AG08396 (cell line): ENCODE measurements around the gene GBE1.
A peak's percentile ranks its signal among the peaks of the same experiment; 100 is the strongest.
"Not testable (repeated sequence)": the region's sequence is repeated elsewhere in the genome, so short reads cannot be mapped to it uniquely, and the experiment has no call there.

Source experiments
- DNase-seq: peaks from one replicate; pipeline ENCODE4 v3.0.0; 2012; ENCODE audit warnings: low spot score, mixed read lengths

GBE1 gene

GRCh38 chr3:81753416-81754027 lies 7.9 kb downstream of the GBE1 start:
- DNase-seq, result no peak

- no peak for DNase-seq
These were observed 8.8 kb downstream of the GBE1 start for GRCh38 chr3:81752604-81753003.

DNA sequence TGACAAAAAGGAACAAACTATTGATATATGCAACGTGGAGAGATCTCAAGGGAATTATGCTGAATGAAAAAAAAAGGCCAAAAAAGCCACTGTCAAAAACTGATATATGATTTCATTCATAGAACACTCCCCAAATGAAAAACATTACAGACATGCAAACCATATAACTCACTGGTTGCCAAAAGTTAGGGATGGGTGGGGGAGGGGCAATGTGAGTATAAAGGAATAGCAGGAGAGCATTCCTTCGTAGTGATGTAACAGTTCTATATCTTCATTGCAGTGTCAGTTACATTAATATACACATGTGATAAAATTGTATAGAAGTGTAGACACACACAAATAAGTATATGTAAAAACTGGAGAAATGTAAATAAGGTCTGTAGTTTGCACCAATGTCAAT lies 12.2 kb downstream of the GBE1 start:
- no peak for DNase-seq

DNA sequence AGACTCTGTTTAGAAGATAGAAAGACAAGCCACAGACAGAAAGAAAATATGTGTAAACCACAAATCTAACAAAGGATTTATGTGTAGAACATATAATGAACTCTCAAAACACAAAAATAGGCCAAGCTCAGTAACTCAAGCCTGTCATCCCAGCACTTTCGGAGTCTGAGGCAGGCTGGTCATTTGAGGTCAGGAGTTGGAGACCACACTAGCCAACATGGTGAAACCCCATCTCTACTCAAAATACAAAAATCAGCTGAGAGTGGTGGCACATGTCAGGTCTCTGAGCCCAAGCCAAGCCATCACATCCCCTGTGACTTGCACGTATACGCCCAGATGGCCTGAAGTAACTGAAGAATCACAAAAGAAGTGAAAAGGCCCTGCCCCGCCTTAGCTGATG lies 14.2 kb downstream of the GBE1 start:
- DNase-seq, result not testable (repeated sequence)

GRCh38 chr3:81744366-81744765 lies 17.1 kb downstream of the GBE1 start:
- DNase-seq, result peak; percentile 64

GRCh38 chr3:81743096-81744025 lies 18.1 kb downstream of the GBE1 start:
- peak; percentile 64 for DNase-seq

GRCh38 chr3:81742581-81742980 lies 18.9 kb downstream of the GBE1 start:
- no peak for DNase-seq

DNA sequence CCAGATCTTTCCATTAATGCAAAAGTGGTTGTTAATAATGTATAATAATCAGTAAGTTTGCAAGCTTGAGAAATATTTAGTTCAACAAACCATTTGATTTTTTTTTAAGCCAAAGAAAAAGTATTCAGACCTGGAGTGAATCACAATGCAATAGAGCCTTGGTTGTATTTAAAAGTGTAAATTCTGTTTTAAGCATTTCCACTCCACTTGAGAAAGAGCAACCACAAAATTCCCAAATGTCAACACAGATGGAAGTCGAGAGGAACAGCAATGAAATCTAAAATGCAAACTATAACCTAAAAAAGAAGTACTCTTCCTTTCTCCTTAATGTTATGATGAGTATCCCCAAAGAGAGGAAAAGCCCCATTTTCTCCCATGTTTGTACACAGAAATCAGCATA lies 20.2 kb downstream of the GBE1 start:
- DNase-seq, result no peak

DNA sequence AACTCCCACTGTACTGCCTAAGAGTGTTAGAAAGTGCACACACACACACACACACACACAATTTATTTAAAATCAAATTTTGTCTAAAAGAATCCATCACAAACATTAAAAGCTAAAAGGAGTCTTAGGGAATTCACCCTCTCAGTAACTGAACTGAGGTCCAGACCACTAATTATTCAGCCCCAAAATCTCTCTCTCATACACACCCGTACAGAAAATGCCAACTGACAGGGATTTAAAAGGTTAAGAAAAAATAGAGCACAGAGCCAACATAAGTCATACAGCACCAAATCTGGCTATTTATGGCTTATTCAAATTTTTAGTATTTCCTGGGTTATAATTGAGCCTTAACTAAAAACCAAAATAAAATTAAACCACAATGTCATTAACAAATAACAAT lies 20.7 kb downstream of the GBE1 start:
- no peak for DNase-seq

DNA sequence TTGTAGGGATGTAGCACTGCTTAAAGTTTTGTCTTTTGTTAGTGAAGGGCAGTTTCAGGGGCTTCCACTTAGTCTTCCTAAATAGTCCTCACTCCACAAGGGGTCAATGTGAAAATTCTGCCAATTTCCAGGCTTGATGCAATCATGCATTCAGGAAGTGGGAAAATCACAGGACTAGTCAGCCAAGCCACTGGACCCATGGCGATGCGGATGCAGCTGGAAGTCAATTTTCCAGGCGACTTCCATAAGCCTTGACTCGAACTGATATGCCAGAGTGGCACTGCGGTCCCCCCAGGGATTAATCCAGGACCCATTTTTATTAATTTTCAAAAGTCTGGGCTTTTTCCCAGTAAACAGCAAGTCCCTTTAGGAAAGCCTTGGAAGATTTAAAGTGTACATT lies 26.1 kb downstream of the GBE1 start:
- no peak for DNase-seq

- DNase-seq, result no peak
These were observed 26.7 kb downstream of the GBE1 start for GRCh38 chr3:81734742-81735141.

GRCh38 chr3:81732642-81733041 lies 28.8 kb downstream of the GBE1 start:
- no peak for DNase-seq

DNA sequence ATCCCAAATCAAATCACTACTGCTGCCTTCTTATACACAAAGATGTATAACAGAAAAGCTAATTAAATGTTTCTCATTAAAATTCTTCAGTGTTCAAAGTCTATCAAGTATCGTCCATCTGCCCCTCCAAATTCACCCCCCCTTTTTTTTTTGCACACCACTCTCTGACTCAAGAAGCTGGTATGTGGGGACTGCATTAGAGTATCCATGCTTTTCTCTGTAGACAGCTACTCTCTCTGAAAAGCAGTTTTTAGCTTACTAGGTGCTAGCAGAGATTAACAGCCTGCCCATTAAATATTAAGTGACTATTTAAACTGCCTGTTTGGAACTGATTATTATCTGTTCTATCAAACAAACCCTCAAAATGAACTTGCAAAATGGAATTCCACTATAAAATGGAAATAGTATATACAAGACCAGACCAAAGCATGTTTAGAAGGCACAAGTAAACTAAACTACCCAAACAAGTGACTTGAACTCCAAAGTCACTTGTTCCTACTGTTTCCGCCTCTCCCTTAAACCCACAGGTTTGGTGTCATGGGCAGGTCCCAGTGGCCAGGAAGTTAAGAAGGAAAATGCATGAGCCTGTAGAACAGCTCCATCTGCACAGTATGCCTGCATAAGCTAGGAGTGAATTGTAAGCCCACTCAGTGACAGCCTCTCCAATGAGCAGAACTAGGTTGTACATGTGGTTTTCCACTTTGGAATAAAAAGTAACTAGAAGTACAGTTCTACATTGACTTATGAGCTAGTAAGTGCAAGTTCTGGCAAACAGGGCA lies 32.5 kb downstream of the GBE1 start:
- DNase-seq, result peak; percentile 32

GRCh38 chr3:81726735-81727134 lies 34.7 kb downstream of the GBE1 start:
- no peak for DNase-seq

GRCh38 chr3:81726132-81726531 lies 35.3 kb downstream of the GBE1 start:
- no peak for DNase-seq

DNA sequence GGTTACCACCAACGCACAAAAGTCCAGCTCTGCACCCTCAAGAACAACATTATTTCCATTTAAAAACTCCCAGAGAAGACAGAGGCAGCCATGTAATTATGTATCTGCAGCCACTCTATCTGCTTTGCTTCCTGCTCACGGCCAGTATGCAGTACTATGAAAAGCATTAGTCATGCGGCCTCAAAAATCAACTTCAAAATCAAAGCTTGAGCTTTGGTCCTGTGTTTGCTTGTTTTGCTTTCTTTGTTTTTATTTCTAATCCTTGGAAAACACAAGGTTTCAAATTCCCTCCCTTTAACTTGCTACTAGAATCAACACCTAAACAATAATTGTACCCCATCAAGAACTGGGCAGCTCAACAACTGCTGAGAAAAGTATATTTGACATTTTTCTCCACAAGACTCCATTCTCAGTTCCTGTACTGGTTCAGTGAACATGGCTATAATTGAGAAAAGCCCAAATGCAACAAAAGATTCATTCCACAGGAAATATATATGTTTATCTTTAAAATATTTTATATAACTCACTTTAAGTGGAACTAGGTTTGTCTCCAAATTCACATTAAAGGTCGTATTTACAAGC lies 37.6 kb downstream of the GBE1 start:
- no peak for DNase-seq

DNA sequence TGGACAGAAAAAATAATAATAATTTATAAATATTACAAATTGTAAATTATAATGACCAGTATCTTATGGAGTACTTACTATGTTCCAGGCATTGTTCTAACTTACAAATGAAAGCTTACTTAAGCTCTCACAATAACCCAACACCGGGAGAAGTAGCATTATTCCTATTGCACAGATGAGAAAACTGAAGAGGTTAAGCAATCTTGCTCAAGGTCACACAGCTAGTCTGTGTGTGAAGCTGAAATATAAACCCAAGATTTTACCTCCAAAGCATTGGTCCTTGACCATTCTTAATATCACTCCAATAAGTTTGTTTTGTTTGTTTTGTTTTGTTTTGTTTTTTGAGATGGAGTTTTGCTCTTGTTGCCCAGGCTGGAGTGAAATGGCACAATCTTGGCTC lies 43.1 kb downstream of the GBE1 start:
- DNase-seq, result no peak

GRCh38 chr3:81716870-81717509 lies 44.5 kb downstream of the GBE1 start:
- peak; percentile 5 for DNase-seq

DNA sequence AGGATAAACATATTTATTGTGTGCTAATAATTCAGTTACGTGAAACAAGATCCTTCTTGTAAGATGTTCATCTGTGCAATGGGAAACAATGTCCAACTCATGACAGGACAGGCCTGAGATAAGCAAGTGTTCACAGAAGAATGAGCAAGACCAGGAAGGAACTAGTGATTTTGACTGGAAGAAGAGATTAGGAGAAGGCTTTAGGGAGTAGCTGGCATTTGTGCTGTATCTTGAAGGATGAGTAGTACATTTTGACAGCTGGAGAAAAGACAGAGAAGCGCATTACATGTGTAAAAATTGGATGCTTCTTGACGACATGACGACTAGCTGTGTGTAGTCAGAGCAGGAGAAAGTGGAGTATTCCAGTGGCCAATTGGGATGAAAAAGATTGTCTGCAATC lies 48.4 kb downstream of the GBE1 start:
- DNase-seq, result no peak

DNA sequence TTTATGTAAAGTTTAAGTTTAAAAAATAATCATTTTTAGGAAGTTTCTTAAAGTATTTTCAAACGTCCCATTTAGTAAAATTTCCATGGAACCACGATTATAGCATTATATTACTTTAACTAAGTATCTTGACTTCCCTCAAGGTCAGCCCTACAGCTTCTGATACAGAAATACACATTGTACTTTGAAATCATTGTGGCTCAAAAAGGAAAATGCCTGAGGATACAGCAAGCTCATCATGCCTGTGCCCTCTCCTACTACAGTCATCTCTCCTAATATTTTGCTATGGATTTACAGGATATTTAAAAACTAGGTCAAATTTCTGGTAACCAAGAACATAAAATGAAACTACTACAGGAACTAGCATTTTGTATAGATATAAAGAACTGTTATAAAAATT lies 51.8 kb downstream of the GBE1 start:
- DNase-seq, result no peak

DNA sequence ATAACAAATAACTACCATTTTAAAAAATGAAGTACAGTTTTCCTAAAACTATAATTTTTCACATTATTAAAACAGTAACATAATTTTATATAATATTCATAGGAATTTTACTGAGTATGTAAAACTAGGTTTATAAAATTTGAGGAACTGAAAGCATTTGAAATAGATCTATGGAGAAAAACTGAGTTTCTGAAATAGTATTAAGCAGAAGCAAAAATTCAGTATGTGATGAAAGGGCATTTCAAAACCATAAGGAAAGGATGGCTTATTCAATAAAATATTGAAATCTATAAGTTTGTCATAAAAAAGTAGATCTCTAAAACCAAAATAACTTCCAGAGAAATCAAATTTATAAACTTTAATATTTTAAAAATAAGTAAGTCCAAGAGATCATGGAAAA lies 53.4 kb downstream of the GBE1 start:
- DNase-seq, result no peak

DNA sequence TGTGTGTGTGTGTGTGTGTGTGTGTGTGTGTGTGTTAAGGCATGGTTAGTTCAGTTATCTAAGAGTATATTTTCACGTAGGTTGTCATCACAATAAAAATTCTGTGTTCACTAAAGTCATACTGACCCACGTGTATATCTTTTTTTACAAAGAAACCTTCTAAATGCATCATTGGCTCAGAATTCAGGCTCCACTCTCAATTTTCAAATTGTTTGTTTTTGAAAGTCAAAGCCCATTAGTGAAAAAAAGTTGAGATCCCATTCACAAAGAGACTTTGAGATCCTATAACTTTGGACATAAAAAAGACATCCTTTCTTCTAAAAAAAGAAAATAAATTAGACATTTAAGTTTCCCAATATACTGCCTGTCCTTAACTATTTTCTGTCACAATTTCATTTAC lies 59.3 kb downstream of the GBE1 start:
- DNase-seq, result no peak
